GM12801 (cell line): Measurements from ENCODE around the gene UBFD1.

Experiments used
- TF ChIP-seq, protein P1 (sequence below): IDR thresholded peaks from one replicate; pipeline ENCODE4 v1.5.1; 2011; ENCODE audit warnings: control low read depth; ENCODE audit not compliant: insufficient read length; ENCODE audit errors: extremely low read depth

UBFD1 gene

DNA sequence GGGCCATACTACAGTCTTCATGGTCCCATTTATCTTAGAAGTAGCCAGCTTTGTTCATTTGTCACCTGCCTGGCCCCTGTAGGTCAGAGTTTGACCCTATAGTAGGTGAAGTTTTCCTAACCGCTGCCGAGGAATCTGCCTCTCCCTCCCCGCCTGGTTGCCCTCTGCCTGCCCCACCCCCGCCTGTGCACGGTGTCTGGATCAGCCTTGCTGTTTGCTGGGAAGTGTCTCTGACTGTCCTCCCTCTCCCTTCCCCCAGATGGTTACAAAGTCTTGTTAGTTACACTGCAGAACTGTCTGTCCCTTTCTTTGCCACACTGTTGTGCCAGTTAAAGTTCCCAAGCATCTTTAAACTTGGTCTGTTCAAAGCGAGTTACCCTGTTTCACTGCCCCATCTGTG, 5.7 kb downstream of the UBFD1 start:
- TF ChIP-seq, protein P1, sequence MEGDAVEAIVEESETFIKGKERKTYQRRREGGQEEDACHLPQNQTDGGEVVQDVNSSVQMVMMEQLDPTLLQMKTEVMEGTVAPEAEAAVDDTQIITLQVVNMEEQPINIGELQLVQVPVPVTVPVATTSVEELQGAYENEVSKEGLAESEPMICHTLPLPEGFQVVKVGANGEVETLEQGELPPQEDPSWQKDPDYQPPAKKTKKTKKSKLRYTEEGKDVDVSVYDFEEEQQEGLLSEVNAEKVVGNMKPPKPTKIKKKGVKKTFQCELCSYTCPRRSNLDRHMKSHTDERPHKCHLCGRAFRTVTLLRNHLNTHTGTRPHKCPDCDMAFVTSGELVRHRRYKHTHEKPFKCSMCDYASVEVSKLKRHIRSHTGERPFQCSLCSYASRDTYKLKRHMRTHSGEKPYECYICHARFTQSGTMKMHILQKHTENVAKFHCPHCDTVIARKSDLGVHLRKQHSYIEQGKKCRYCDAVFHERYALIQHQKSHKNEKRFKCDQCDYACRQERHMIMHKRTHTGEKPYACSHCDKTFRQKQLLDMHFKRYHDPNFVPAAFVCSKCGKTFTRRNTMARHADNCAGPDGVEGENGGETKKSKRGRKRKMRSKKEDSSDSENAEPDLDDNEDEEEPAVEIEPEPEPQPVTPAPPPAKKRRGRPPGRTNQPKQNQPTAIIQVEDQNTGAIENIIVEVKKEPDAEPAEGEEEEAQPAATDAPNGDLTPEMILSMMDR: no peak

DNA sequence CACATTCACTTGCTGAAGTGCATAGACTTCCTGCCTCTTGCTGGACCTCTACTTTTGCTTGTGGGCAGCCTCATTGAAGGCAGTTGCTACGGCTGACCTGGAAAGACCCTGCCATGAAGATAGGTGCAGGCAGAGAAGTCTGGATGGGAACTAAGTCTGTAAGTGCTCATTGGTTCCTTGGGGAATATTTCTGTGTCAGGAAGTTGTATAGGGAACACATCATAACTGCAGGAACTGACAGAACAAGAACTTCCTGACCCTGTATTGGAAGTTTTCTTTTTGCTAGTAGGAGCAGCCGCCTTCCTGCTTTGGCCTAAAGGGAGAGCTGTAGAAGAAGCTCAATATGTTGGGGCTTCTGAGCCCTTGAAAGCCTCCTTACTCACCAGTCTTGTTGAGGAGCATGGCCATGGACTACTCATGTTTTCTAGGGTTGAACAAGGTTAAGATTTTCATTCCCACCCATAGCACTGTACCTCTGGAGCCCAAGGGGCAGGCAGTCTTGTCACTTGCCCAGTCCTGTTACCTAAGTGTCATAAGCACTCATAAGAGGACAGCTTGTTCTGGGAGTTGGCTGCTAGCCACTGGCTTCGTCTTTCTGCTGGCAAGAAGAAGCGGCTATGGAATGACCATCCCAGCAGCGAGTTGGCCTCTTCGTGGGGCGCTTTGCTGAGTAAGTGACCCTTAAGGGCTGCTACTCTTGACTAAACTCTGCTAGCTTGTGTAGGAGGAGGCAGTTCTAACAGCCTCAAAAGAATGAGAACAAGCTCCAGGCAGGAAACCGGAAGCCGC, 7.2 kb downstream of the UBFD1 start:
- TF ChIP-seq, protein P1: no peak

DNA sequence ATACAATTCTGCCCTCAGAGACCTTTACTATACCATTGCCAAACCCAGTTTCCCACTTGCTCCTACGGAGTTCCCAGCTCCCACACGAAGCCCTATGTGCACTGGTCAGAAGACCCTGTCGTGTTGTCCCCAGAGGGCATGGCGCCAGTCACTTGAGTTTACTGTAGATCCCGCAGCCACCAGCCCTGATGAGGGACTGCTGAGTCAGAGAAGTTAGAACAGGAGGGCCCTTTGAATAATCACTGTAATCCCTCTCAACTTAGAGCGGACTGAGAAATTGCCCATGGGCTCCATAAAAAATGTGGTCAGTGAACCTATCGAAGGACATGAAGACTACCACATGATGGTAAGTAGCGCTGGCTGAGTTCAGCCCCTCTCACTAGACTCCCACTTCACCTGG, 9.2 kb downstream of the UBFD1 start:
- TF ChIP-seq, protein P1: no peak

DNA sequence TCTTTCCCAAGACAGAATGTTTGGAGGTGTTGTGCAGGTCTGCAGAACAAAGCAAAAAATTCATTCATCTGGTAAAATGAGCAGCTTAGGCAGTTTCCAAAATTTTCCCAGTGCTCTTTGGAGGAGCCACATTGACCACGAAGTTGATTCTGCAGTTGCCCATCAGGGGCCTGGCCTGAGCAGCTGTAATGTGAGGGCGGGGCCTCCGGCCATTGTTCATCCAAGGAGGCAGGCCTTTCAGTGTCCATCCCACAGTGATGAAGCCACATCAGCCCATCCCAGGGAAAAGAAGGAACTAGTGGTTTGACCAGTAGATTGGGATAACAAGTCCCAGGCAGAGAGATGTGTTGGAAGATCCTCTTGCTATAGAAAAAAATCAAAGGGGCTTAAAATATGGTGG, 10.1 kb downstream of the UBFD1 start:
- TF ChIP-seq, protein P1: no peak

DNA sequence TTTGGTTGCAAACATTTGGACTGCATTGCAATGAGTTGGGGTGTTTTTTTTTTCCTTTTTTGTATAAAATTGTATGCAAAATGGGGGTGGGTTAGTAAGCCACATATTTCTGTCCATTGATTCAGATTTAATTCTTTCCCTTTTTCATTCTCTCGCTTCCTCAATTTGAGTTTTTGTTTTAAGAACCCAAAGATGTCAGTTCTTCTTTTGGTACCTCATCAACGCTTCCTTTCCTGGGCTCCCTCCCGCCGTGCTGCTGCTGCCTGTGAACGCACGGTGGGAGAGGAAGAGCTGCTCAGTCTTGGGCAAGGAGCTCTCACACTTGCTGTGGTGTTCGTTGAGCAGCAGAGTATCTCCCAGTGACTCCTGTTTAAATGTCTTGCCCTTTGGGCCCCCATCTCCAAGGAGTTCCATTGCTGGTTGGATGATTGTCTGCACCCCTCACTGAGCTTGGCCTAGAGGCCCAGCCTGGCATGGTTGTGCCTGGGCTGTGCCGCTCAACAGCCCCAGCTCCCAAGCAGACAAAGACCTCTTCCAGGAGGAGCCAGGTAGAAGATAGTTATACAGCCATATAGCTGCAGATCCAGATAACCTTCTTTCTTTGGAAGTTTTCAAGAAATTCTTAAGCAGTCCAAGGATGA, 13.6 kb downstream of the UBFD1 start:
- TF ChIP-seq, protein P1: no peak

DNA sequence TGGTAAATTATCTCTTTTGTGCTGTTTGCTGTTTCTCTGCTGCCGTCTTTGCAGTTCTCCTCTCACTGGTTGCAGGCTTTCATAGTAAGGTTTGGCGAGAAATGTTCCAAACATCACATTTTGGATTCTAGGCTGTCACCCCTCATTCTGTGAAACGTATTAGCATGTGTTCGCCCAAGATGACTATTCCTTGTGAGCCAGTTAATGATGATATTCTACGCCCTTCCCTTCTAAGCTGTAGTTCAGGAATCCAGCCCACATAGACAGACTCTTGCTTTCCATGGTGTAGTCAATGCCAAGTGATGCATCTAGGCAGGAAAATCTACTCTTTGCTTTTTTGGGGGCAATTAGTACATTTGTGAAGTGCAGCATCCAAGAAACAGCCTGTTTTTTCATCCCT, 14.4 kb downstream of the UBFD1 start:
- TF ChIP-seq, protein P1: no peak

DNA sequence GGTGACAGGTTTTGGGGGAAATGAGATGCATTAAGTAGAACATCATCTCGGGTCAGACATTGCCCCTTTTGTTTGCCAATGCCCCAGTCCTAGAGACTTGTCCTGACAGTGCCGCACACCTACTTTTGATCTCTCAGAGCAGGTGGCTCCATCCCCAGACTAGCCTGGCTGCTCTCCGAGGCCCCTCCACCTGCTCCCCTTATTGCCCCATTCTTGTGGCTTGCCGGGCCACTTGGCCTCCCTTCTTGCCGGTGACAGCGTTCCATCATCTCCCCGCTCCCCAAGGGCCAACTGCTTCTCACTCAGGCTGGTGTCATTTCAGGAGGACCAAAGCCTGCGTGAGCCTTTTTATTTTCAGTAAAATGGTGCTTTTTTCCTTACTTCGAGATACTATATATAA, 14.9 kb downstream of the UBFD1 start:
- TF ChIP-seq, protein P1: no peak
